DOHH2 (cell line): ENCODE measurements around the gene DUSP10.

Source experiments
- H3F3A ChIP-seq: fragments of 200-600 bp; sonication (generic), shearing (Covaris generic); 2 replicates; pipeline ENCODE4 v1.6.0; 2016; ENCODE audit warnings: antibody characterized with exemption, mild to moderate bottlenecking; ENCODE audit not compliant: control insufficient read depth, insufficient read depth
- H3K27ac ChIP-seq: fragments of 200-600 bp; sonication (generic); 2 replicates; pipeline ENCODE4 v1.5.1; 2014; ENCODE audit warnings: low read depth, mild to moderate bottlenecking, low read length, moderate library complexity
- H3K27me3 ChIP-seq: fragments of 200-600 bp; sonication (generic); 2 replicates; pipeline ENCODE4 v1.6.1; 2014; ENCODE audit warnings: mild to moderate bottlenecking, low read length, mixed read lengths; ENCODE audit not compliant: control insufficient read depth
- H3K36me3 ChIP-seq: fragments of 200-600 bp; sonication (generic); 2 replicates; pipeline ENCODE4 v1.6.1; 2014; ENCODE audit warnings: mild to moderate bottlenecking, low read length, moderate library complexity, mixed read lengths; ENCODE audit not compliant: control insufficient read depth
- H3K4me1 ChIP-seq: fragments of 200-600 bp; sonication (generic); 2 replicates; pipeline ENCODE4 v1.6.1; 2014; ENCODE audit warnings: mild to moderate bottlenecking, low read length, mixed read lengths; ENCODE audit not compliant: control insufficient read depth
- H3K4me2 ChIP-seq: fragments of 200-600 bp; sonication (generic); 2 replicates; pipeline ENCODE4 v1.6.0; 2014; ENCODE audit warnings: mild to moderate bottlenecking, low read length, moderate library complexity
- H3K4me3 ChIP-seq: fragments of 200-600 bp; sonication (generic); 2 replicates; pipeline ENCODE4 v1.5.1; 2014; ENCODE audit warnings: mild to moderate bottlenecking, low read length, mixed read lengths
- H3K79me2 ChIP-seq: fragments of 200-600 bp; sonication (generic); 2 replicates; pipeline ENCODE4 v1.6.1; 2014; ENCODE audit warnings: mild to moderate bottlenecking, low read length, mixed read lengths; ENCODE audit not compliant: control insufficient read depth
- H3K9me2 ChIP-seq: fragments of 200-600 bp; sonication (generic); replicated peaks from 2 replicates; pipeline ENCODE4 v1.6.1; 2014; ENCODE audit warnings: mild to moderate bottlenecking, low read length, mixed read lengths; ENCODE audit not compliant: control insufficient read depth
- H3K9me3 ChIP-seq: fragments of 200-600 bp; sonication (generic); 2 replicates; pipeline ENCODE4 v1.6.1; 2014; ENCODE audit warnings: antibody characterized with exemption, low read length, mixed read lengths; ENCODE audit not compliant: control insufficient read depth, insufficient read depth
- H4K20me1 ChIP-seq: fragments of 200-600 bp; sonication (generic); 2 replicates; pipeline ENCODE4 v1.6.0; 2014; ENCODE audit warnings: low read depth, mild to moderate bottlenecking, antibody characterized with exemption, low read length, moderate library complexity; ENCODE audit not compliant: control insufficient read depth, insufficient read depth
- CTCF ChIP-seq: fragments of 200-600 bp; sonication (generic); IDR thresholded peaks from one replicate; pipeline ENCODE4 v1.5.1; 2014; ENCODE audit warnings: antibody characterized with exemption, mild to moderate bottlenecking, low read depth, low read length; ENCODE audit not compliant: poor library complexity, severe bottlenecking
- EZH2phosphoT487 ChIP-seq: fragments of 200-600 bp; sonication (generic); IDR thresholded peaks from 2 replicates; pipeline ENCODE4 v1.6.1; 2017; ENCODE audit warnings: borderline replicate concordance, mild to moderate bottlenecking, antibody characterized with exemption, low read length, moderate library complexity, mixed read lengths

Gene DUSP10

GRCh38 chr1:221690858-221691257, 51.0 kb downstream of the DUSP10 start:
- Histone ChIP-seq H3F3A (no peaks in the 10 kb centered on the region), H3K4me2 (no peak overlapping the region), H3K9me2 (no peaks in the 10 kb centered on the region), H3K27ac (no peak overlapping the region), H4K20me1 (no peaks in the 10 kb centered on the region), H3K27me3 (no peaks in the 10 kb centered on the region), H3K36me3 (no peaks in the 10 kb centered on the region), H3K9me3 (no peaks in the 10 kb centered on the region), H3K79me2 (no peaks in the 10 kb centered on the region), H3K4me1 (no peaks in the 10 kb centered on the region), H3K4me3 (no peak overlapping the region)
- no peak for TF ChIP-seq EZH2phosphoT487
- no peak for TF ChIP-seq CTCF

- Histone ChIP-seq H3K27ac (no peak overlapping the region), H3K4me3 (no peak overlapping the region), H4K20me1 (no peaks in the 10 kb centered on the region), H3K9me3 (no peaks in the 10 kb centered on the region), H3K79me2 (no peaks in the 10 kb centered on the region), H3K36me3 (no peaks in the 10 kb centered on the region), H3K27me3 (no peaks in the 10 kb centered on the region), H3F3A (no peaks in the 10 kb centered on the region), H3K4me2 (no peak overlapping the region), H3K9me2 (no peaks in the 10 kb centered on the region), H3K4me1 (no peaks in the 10 kb centered on the region)
- TF ChIP-seq EZH2phosphoT487, result no peak
These were observed 52.8 kb downstream of the DUSP10 start for GRCh38 chr1:221689138-221689537.

GRCh38 chr1:221688488-221688843, 53.4 kb downstream of the DUSP10 start:
- no peak overlapping the region for H3K4me2 ChIP-seq
- no peaks in the 10 kb centered on the region for H3K27me3 ChIP-seq
- H3K4me1 ChIP-seq, result no peaks in the 10 kb centered on the region
- H3K36me3 ChIP-seq, result no peaks in the 10 kb centered on the region
- no peak overlapping the region for H3K4me3 ChIP-seq
- no peaks in the 10 kb centered on the region for H3F3A ChIP-seq
- H3K9me2 ChIP-seq, result no peaks in the 10 kb centered on the region
- TF ChIP-seq CTCF (no peak), EZH2phosphoT487 (no peak)
- H3K27ac ChIP-seq, result no peak overlapping the region
- H4K20me1 ChIP-seq, result no peaks in the 10 kb centered on the region
- H3K79me2 ChIP-seq, result no peaks in the 10 kb centered on the region
- no peaks in the 10 kb centered on the region for H3K9me3 ChIP-seq

- no peak for TF ChIP-seq CTCF
- TF ChIP-seq EZH2phosphoT487, result no peak
- Histone ChIP-seq H3K27me3 (no peaks in the 10 kb centered on the region), H3K79me2 (no peaks in the 10 kb centered on the region), H3K9me3 (no peaks in the 10 kb centered on the region), H3F3A (no peaks in the 10 kb centered on the region), H3K36me3 (no peaks in the 10 kb centered on the region), H3K4me1 (no peaks in the 10 kb centered on the region), H3K9me2 (no peaks in the 10 kb centered on the region), H3K4me3 (no peak overlapping the region), H3K27ac (no peak overlapping the region), H4K20me1 (no peaks in the 10 kb centered on the region), H3K4me2 (no peak overlapping the region)
These were observed 53.9 kb downstream of the DUSP10 start for GRCh38 chr1:221687836-221688487.
